HG02588 (cell line): Measurements from ENCODE around the gene SEC61G.

Source experiments
- ATAC-seq: cut with Tn5 transposase; IDR thresholded peaks from one replicate; pipeline ENCODE4 v1.9.1; 2021; ENCODE audit warnings: mild to moderate bottlenecking, moderate library complexity; ENCODE audit not compliant: unreplicated experiment

SEC61G gene

GRCh38 chr7:54769203-54769602, 10.2 kb upstream of the SEC61G start:
- no peak for ATAC-seq

GRCh38 chr7:54764861-54765260, 5.8 kb upstream of the SEC61G start:
- ATAC-seq = no peak

- ATAC-seq = no peak
Observed at GRCh38 chr7:54757711-54758110, 1.3 kb downstream of the SEC61G start.

GRCh38 chr7:54749200-54749599, 9.8 kb downstream of the SEC61G start:
- ATAC-seq = no peak

GRCh38 chr7:54747234-54747633, 11.8 kb downstream of the SEC61G start:
- no peak for ATAC-seq

- no peak for ATAC-seq
Observed at GRCh38 chr7:54743580-54743979, 15.4 kb downstream of the SEC61G start.

- ATAC-seq = no peak
Observed at GRCh38 chr7:54738737-54739136, 20.3 kb downstream of the SEC61G start.

GRCh38 chr7:54729107-54729506, 29.9 kb downstream of the SEC61G start:
- ATAC-seq = no peak

GRCh38 chr7:54728411-54728810, 30.6 kb downstream of the SEC61G start:
- ATAC-seq = no peak

GRCh38 chr7:54725255-54725654, 33.8 kb downstream of the SEC61G start:
- no peak for ATAC-seq

- no peak for ATAC-seq
Observed at GRCh38 chr7:54722502-54722901, 36.5 kb downstream of the SEC61G start.

GRCh38 chr7:54722026-54722425, 37.0 kb downstream of the SEC61G start:
- no peak for ATAC-seq

GRCh38 chr7:54719974-54720373, 39.0 kb downstream of the SEC61G start:
- no peak for ATAC-seq

- no peak for ATAC-seq
Observed at GRCh38 chr7:54719425-54719824, 39.6 kb downstream of the SEC61G start.

- ATAC-seq = no peak
Observed at GRCh38 chr7:54712820-54713219, 46.2 kb downstream of the SEC61G start.

GRCh38 chr7:54711900-54712595, 47.0 kb downstream of the SEC61G start:
- no peak for ATAC-seq

GRCh38 chr7:54709283-54709682, 49.7 kb downstream of the SEC61G start:
- no peak for ATAC-seq

- no peak for ATAC-seq
Observed at GRCh38 chr7:54705436-54705835, 53.6 kb downstream of the SEC61G start.

- ATAC-seq = no peak
Observed at GRCh38 chr7:54704851-54705250, 54.2 kb downstream of the SEC61G start.
